Liver (tissue), 9 donors: ENCODE data around the gene MTFR1L. TPM values are rescaled to one million over a fixed set of nuclear protein-coding genes. Genes with fewer than 3 reads are reported as not detected.

ENCODE experiments used
- DNase-seq: peaks from one replicate; pipeline ENCODE4 v3.0.0-alpha.2; 2017; ENCODE audit warnings: low spot score
- H3K27ac ChIP-seq, 2 donors: one replicate each; pipeline ENCODE4 v1.7.0; 2013; ENCODE audit warnings: inconsistent platforms in 2 of 2, low read length in 2 of 2, control low read depth in 1 of 2, low read depth in 1 of 2, mild to moderate bottlenecking in 1 of 2
- H3K27me3 ChIP-seq, 4 donors: one replicate each; pipeline versions ENCODE4 v1.6.1 to v1.7.0; 2013; ENCODE audit warnings: low read length in 3 of 4, inconsistent platforms in 1 of 4, mild to moderate bottlenecking in 1 of 4, moderate library complexity in 1 of 4; ENCODE audit not compliant: control insufficient read depth in 4 of 4, insufficient read depth in 4 of 4
- H3K36me3 ChIP-seq, 4 donors: one replicate each; pipeline versions ENCODE4 v1.6.1 to v1.7.0; 2013; ENCODE audit warnings: low read length in 3 of 4, mild to moderate bottlenecking in 3 of 4, low read depth in 1 of 4, moderate library complexity in 1 of 4; ENCODE audit not compliant: control insufficient read depth in 4 of 4, insufficient read depth in 3 of 4
- H3K4me1 ChIP-seq, 4 donors: one replicate each; pipeline versions ENCODE4 v1.6.1 to v1.7.0; 2013; ENCODE audit warnings: low read length in 3 of 4, mild to moderate bottlenecking in 3 of 4, moderate library complexity in 1 of 4; ENCODE audit not compliant: control insufficient read depth in 4 of 4, insufficient read depth in 4 of 4
- H3K4me3 ChIP-seq, 3 donors: one replicate each; pipeline versions ENCODE4 v1.6.1 to v1.7.0; 2013; ENCODE audit warnings: low read length in 3 of 3, control low read depth in 1 of 3, low read depth in 1 of 3, mild to moderate bottlenecking in 1 of 3
- H3K9ac ChIP-seq, 2 donors: one replicate each; pipeline ENCODE4 v1.7.0; 2013; ENCODE audit warnings: low read length in 2 of 2, mild to moderate bottlenecking in 2 of 2, moderate library complexity in 2 of 2, control low read depth in 1 of 2, low read depth in 1 of 2
- H3K9me3 ChIP-seq, 4 donors: one replicate each; pipeline versions ENCODE4 v1.6.1 to v1.7.0; 2013; ENCODE audit warnings: low read length in 3 of 4; ENCODE audit not compliant: control insufficient read depth in 4 of 4
- ATF3 ChIP-seq: IDR thresholded peaks from 2 replicates; pipeline ENCODE4 v1.6.1; 2016; ENCODE audit warnings: antibody characterized with exemption
- EGR1 ChIP-seq, 2 donors: IDR thresholded peaks; 2 replicates each; pipeline ENCODE4 v1.6.1; 2016 to 2018; ENCODE audit warnings: antibody characterized with exemption in 2 of 2, low read depth in 2 of 2
- FOXA1 ChIP-seq: IDR thresholded peaks from 2 replicates; pipeline ENCODE4 v1.6.1; 2016; ENCODE audit warnings: antibody characterized with exemption
- FOXA2 ChIP-seq: IDR thresholded peaks from 2 replicates; pipeline ENCODE4 v1.6.1; 2016; ENCODE audit warnings: antibody characterized with exemption
- GABPA ChIP-seq, 2 donors: IDR thresholded peaks in 1 of 2; conservative IDR thresholded peaks in 1 of 2; 2 replicates each; pipeline ENCODE4 v1.6.1; 2016; ENCODE audit warnings: antibody characterized with exemption in 2 of 2, mild to moderate bottlenecking in 1 of 2, moderate library complexity in 1 of 2
- HNF4A ChIP-seq, 2 donors: conservative IDR thresholded peaks; 2 replicates each; pipeline ENCODE4 v1.6.1; 2016; ENCODE audit warnings: antibody characterized with exemption in 2 of 2, mild to moderate bottlenecking in 2 of 2
- HNF4G ChIP-seq: IDR thresholded peaks from 2 replicates; pipeline ENCODE4 v1.6.1; 2016; ENCODE audit warnings: antibody characterized with exemption
- JUND ChIP-seq, 2 donors: IDR thresholded peaks; 2 replicates each; pipeline ENCODE4 v1.6.1; 2016; ENCODE audit warnings: antibody characterized with exemption in 2 of 2
- NR2F2 ChIP-seq: IDR thresholded peaks from 2 replicates; pipeline ENCODE4 v1.6.1; 2016; ENCODE audit warnings: antibody characterized with exemption
- RAD21 ChIP-seq, 2 donors: IDR thresholded peaks; 2 replicates each; pipeline ENCODE4 v1.6.1; 2016; ENCODE audit warnings: antibody characterized with exemption in 2 of 2, mild to moderate bottlenecking in 2 of 2
- RXRA ChIP-seq, 2 donors: IDR thresholded peaks; 2 replicates each; pipeline ENCODE4 v1.6.1; 2017 to 2018; ENCODE audit warnings: antibody characterized with exemption in 2 of 2, mild to moderate bottlenecking in 1 of 2
- SP1 ChIP-seq: IDR thresholded peaks from 2 replicates; pipeline ENCODE4 v1.6.1; 2018; ENCODE audit warnings: antibody characterized with exemption, mild to moderate bottlenecking
- TAF1 ChIP-seq: conservative IDR thresholded peaks from 2 replicates; pipeline ENCODE4 v1.6.1; 2016; ENCODE audit warnings: antibody characterized with exemption, mild to moderate bottlenecking
- YY1 ChIP-seq: IDR thresholded peaks from 2 replicates; pipeline ENCODE4 v1.6.1; 2016; ENCODE audit warnings: antibody characterized with exemption, mild to moderate bottlenecking
- ZBTB33 ChIP-seq: IDR thresholded peaks from 2 replicates; pipeline ENCODE4 v1.6.1; 2016; ENCODE audit warnings: antibody characterized with exemption
- WGBS: extraction: QIAGEN DNeasy Blood & Tissue Kit; methylation state at CpG from one replicate; pipeline ENCODE4 v1.1.7; 2013; 5-methylcytosine and 5-hydroxymethylcytosine counted together
- polyA plus RNA-seq, 2 donors: library from polyadenylated mRNA; stranded (reverse) in 1 of 2; unstranded in 1 of 2; fragments of 200-250 nt in 1 of 2; fragments of >200 nt in 1 of 2; fragmentation: Nextera tagmentation in 1 of 2; extraction: Ambion mirVana in 1 of 2; gene quantifications; one replicate each; pipeline versions ENCODE4 v1.2.1 to v1.2.3, GENCODE V29; 2013 to 2015
- total RNA-seq, 2 donors: library from RNA; depleted of rRNA; stranded (reverse); fragments of >200 nt; gene quantifications; one replicate each; pipeline ENCODE4 v1.2.3, GENCODE V29; 2014
- donor health status: healthy.
- donor health status: healthy.
- donor health status: healthy.
- donor health status: healthy.
- donor health status: healthy.

Gene MTFR1L
- total and polyA plus RNA-seq, 4 donors: 22.5 to 48.4 (median 40.2) TPM

- Histone ChIP-seq H3K27ac (no peak overlapping the region), H3K27me3 (no peaks in the 10 kb centered on the region), H3K4me1 (peaks cover 2 to 6% (median 4%) of the 10 kb centered on the region in 4 donors), H3K9ac (no peak overlapping the region), H3K4me3 (no peak overlapping the region), H3K9me3 (no peaks in the 10 kb centered on the region), H3K36me3 (no peaks in the 10 kb centered on the region)
- 98% methylated on average over 2 of the region's 2 CpGs for WGBS
- TF ChIP-seq FOXA2 (no peak), GABPA (IDR thresholded peaks at IDR 0.05 in 1 of 2, conservative IDR thresholded peaks at IDR 0.05 in 1 of 2) (no peak), NR2F2 (no peak), ZBTB33 (no peak), TAF1 (no peak), HNF4G (no peak)
- no peak for DNase-seq
Measured at GRCh38 chr1:25854554-25854953, 34.8 kb downstream of the MTFR1L start.

GRCh38 chr1:25856856-25857255 lies 37.1 kb downstream of the MTFR1L start:
- 90% methylated on average over 11 of the region's 11 CpGs for WGBS
- Histone ChIP-seq H3K4me3 (no peak overlapping the region), H3K27ac (no peak overlapping the region), H3K4me1 (peaks cover 3 to 13% (median 5%) of the 10 kb centered on the region in 4 donors), H3K9ac (no peak overlapping the region), H3K27me3 (no peaks in the 10 kb centered on the region), H3K9me3 (no peaks in the 10 kb centered on the region), H3K36me3 (no peaks in the 10 kb centered on the region)
- no peak for DNase-seq
- no peak for TF ChIP-seq GABPA (IDR thresholded peaks at IDR 0.05 in 1 of 2, conservative IDR thresholded peaks at IDR 0.05 in 1 of 2)
- TF ChIP-seq HNF4A (conservative IDR thresholded peaks at IDR 0.05): no peak
- no peak for TF ChIP-seq ATF3
- no peak for TF ChIP-seq RAD21 (IDR thresholded peaks at IDR 0.05)
- TF ChIP-seq SP1: no peak
- no peak for TF ChIP-seq TAF1
- TF ChIP-seq HNF4G: no peak
- TF ChIP-seq RXRA (IDR thresholded peaks at IDR 0.05): no peak
- no peak for TF ChIP-seq YY1
- no peak for TF ChIP-seq NR2F2
- TF ChIP-seq JUND (IDR thresholded peaks at IDR 0.05): no peak
- TF ChIP-seq FOXA1: no peak

GRCh38 chr1:25858494-25858893 lies 38.7 kb downstream of the MTFR1L start:
- H3K9ac ChIP-seq: no peak overlapping the region

More at GRCh38 chr1:25858494-25858893, 38.7 kb downstream of the MTFR1L start:
- Histone ChIP-seq H3K9me3 (no peaks in the 10 kb centered on the region), H3K36me3 (peaks cover 0 to 4% (median 0%) of the 10 kb centered on the region in 4 donors), H3K27me3 (no peaks in the 10 kb centered on the region), H3K27ac (no peak overlapping the region), H3K4me1 (peaks cover 3 to 13% (median 5%) of the 10 kb centered on the region in 4 donors), H3K4me3 (no peak overlapping the region)
- TF ChIP-seq EGR1 (IDR thresholded peaks at IDR 0.05; ENCODE audit: low read depth in 2 of 2): no peak
- no peak for DNase-seq
- WGBS: 52% methylated on average over 7 of the region's 7 CpGs
